ENCODE results near the gene SYPL2. TPM values are rescaled to one million over a fixed set of nuclear protein-coding genes. Genes with fewer than 3 reads are reported as not detected.

SYPL2 gene
- total RNA-seq, 1 experiment from 2014 or later: 1.3 TPM

DNA sequence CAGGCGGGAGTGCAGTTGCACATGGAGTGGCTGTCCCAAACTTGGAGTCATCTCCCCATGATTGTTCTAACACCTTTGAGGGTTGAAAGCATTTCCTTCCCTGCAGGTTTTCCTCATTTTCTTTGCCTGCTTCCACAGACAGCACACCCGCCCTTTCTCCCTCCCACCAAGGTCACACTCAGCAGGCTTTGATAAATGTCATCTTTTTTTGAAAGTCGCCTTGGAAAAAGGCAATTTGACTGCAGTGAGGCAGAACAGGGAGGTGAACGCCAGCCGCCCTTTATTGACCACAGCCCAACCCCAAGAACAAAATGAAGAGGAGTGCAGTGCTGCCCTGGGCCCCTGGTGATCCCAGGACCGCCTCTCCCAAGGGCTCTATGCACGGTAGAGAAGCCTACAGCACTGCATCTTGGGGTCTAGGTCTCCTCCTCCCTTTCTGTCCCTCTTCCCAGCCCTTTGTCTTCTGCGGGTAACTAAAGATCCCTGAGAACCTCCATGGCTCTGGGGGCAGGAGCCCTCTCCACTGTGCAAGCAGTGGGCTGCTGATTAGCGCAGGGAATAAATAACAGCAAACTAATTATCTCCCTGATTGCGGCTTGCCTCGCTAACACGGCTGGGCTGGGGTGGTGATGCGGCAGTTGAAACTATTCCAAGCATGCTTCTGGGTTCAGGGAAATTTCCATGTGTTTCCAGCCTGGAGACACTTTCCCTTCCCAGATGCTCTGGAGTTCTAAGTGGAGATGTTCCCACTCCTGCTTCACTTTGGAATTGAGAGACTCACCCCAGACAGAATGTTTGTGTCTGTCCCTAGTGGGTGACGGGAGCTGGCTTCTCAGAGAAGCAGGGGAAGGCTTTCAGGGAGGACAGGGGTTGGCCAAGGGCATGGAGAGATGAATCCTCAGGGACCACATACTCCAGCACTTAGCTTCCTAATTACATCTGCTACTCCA lies 54.9 kb downstream of the SYPL2 start:
- no peak for ATAC-seq
- CTCF ChIA-PET: no interaction called here

More for the DNA sequence above, 54.9 kb downstream of the SYPL2 start:
- Histone ChIP-seq H3K79me2 (ENCODE audit: insufficient read depth, low read length) (no peaks in the 10 kb centered on the region), H4K20me1 (ENCODE audit: insufficient read depth) (no peaks in the 10 kb centered on the region), H3K36me3 (ENCODE audit: control insufficient read depth in 1 of 2, insufficient read depth in 2 of 2, low read length in 2 of 2) (no peaks in the 10 kb centered on the region), H3K27me3 (ENCODE audit: insufficient read depth, low read length) (no peaks in the 10 kb centered on the region; the same call in 1 of the 2 replicates), H2AFZ (ENCODE audit: low read depth, low read length, poor library complexity, severe bottlenecking) (no peak overlapping the region), H3K9ac (ENCODE audit: low read length) (no peak overlapping the region), H3K9me2 (ENCODE audit: insufficient read depth) (no peaks in the 10 kb centered on the region), H3K27ac (ENCODE audit: low read depth, low read length) (no peak overlapping the region), H3K4me2 (ENCODE audit: low read length) (no peak overlapping the region), H3K4me1 (ENCODE audit: control insufficient read depth in 1 of 2, insufficient read depth in 2 of 2, low read length in 2 of 2) (no peaks in the 10 kb centered on the region), H3K9me3 (ENCODE audit: control insufficient read depth in 1 of 2, insufficient read depth in 1 of 2, low read depth in 1 of 2, low read length in 2 of 2) (no peaks in the 10 kb centered on the region), H3K4me3 (replicated peaks in 1 of 2; ENCODE audit: low read depth in 1 of 2, low read length in 2 of 2) (no peak overlapping the region)
- RAD21 ChIA-PET (ENCODE audit: low non-redundant PET in 1 of 2, low total read pairs in 2 of 2, uncharacterized antibody in 2 of 2, unreplicated experiment in 2 of 2): no interaction called here
- POLR2A ChIA-PET: no interaction called here
- intact Hi-C loops (cut with micrococcal nuclease): no loop called here
- TF ChIP-seq, protein P1, sequence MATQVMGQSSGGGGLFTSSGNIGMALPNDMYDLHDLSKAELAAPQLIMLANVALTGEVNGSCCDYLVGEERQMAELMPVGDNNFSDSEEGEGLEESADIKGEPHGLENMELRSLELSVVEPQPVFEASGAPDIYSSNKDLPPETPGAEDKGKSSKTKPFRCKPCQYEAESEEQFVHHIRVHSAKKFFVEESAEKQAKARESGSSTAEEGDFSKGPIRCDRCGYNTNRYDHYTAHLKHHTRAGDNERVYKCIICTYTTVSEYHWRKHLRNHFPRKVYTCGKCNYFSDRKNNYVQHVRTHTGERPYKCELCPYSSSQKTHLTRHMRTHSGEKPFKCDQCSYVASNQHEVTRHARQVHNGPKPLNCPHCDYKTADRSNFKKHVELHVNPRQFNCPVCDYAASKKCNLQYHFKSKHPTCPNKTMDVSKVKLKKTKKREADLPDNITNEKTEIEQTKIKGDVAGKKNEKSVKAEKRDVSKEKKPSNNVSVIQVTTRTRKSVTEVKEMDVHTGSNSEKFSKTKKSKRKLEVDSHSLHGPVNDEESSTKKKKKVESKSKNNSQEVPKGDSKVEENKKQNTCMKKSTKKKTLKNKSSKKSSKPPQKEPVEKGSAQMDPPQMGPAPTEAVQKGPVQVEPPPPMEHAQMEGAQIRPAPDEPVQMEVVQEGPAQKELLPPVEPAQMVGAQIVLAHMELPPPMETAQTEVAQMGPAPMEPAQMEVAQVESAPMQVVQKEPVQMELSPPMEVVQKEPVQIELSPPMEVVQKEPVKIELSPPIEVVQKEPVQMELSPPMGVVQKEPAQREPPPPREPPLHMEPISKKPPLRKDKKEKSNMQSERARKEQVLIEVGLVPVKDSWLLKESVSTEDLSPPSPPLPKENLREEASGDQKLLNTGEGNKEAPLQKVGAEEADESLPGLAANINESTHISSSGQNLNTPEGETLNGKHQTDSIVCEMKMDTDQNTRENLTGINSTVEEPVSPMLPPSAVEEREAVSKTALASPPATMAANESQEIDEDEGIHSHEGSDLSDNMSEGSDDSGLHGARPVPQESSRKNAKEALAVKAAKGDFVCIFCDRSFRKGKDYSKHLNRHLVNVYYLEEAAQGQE (IDR thresholded peaks at IDR 0.05; ENCODE audit: low read depth): no peak
- TF ChIP-seq ZNF274 (IDR thresholded peaks at IDR 0.05; ENCODE audit: low read depth, low read length) (no peak), EGR1 (IDR thresholded peaks at IDR 0.05; ENCODE audit: low read depth) (no peak), SIN3A (IDR thresholded peaks at IDR 0.05; ENCODE audit: low read depth) (no peak), CEBPB (IDR thresholded peaks at IDR 0.05; ENCODE audit: low read depth) (no peak), POLR2AphosphoS5 (IDR thresholded peaks at IDR 0.05; ENCODE audit: low read depth, low read length) (no peak), POLR2A (IDR thresholded peaks at IDR 0.05; ENCODE audit: borderline replicate concordance, extremely low read depth, insufficient read depth, insufficient read length) (no peak), ATF3 (IDR thresholded peaks at IDR 0.05) (no peak), EZH2 (IDR thresholded peaks at IDR 0.05) (no peak), EZH2phosphoT487 (IDR thresholded peaks at IDR 0.05; ENCODE audit: borderline replicate concordance) (no peak), TCF7L2 (IDR thresholded peaks at IDR 0.05; ENCODE audit: borderline replicate concordance, extremely low read depth, insufficient read depth, insufficient read length) (no peak), ELF1 (IDR thresholded peaks at IDR 0.05; ENCODE audit: borderline replicate concordance, low read depth) (no peak)
- TF ChIP-seq, protein P2, sequence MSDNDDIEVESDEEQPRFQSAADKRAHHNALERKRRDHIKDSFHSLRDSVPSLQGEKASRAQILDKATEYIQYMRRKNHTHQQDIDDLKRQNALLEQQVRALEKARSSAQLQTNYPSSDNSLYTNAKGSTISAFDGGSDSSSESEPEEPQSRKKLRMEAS (IDR thresholded peaks at IDR 0.05): no peak
- TF ChIP-seq, protein P3, sequence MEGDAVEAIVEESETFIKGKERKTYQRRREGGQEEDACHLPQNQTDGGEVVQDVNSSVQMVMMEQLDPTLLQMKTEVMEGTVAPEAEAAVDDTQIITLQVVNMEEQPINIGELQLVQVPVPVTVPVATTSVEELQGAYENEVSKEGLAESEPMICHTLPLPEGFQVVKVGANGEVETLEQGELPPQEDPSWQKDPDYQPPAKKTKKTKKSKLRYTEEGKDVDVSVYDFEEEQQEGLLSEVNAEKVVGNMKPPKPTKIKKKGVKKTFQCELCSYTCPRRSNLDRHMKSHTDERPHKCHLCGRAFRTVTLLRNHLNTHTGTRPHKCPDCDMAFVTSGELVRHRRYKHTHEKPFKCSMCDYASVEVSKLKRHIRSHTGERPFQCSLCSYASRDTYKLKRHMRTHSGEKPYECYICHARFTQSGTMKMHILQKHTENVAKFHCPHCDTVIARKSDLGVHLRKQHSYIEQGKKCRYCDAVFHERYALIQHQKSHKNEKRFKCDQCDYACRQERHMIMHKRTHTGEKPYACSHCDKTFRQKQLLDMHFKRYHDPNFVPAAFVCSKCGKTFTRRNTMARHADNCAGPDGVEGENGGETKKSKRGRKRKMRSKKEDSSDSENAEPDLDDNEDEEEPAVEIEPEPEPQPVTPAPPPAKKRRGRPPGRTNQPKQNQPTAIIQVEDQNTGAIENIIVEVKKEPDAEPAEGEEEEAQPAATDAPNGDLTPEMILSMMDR (IDR thresholded peaks at IDR 0.05 in 2 of 3, conservative IDR thresholded peaks at IDR 0.05 in 1 of 3; ENCODE audit: borderline replicate concordance in 1 of 3, insufficient read depth in 1 of 3, low read depth in 2 of 3, low read length in 2 of 3): no peak
- TF ChIP-seq, protein P4, sequence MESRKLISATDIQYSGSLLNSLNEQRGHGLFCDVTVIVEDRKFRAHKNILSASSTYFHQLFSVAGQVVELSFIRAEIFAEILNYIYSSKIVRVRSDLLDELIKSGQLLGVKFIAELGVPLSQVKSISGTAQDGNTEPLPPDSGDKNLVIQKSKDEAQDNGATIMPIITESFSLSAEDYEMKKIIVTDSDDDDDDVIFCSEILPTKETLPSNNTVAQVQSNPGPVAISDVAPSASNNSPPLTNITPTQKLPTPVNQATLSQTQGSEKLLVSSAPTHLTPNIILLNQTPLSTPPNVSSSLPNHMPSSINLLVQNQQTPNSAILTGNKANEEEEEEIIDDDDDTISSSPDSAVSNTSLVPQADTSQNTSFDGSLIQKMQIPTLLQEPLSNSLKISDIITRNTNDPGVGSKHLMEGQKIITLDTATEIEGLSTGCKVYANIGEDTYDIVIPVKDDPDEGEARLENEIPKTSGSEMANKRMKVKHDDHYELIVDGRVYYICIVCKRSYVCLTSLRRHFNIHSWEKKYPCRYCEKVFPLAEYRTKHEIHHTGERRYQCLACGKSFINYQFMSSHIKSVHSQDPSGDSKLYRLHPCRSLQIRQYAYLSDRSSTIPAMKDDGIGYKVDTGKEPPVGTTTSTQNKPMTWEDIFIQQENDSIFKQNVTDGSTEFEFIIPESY (IDR thresholded peaks at IDR 0.05; ENCODE audit: extremely low read depth, insufficient replicate concordance, low read length): no peak
- no peak for DNase-seq (ENCODE audit: low read depth, low spot score)
- BruUV-seq (replicated peaks): no TSS peak
